ENCODE results near the gene OR5H2. TPM values are rescaled to one million over a fixed set of nuclear protein-coding genes. Genes with fewer than 3 reads are reported as not detected.

Gene OR5H2
- total and polyA plus RNA-seq, 2 experiments from 2014 or later: not detected

DNA sequence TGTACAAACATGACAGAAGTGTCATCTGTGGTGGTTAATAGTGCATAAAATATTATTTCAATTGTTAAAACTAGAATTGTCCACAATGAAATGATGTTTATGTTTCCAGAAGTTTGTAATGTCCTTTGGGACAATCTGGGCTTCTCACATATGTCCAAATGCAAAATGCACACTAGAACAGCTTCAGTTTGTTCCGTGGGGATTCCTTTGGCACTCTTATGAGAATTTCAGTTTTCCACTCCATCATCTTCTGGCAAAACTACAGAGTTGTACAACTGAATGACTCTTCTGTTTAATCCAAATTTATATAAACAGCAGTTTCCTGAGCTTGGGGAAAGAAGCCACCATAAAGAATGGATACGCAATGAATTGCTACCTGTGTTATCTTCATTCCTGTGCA lies 20.3 kb upstream of the OR5H2 start:
- Histone ChIP-seq H2AFZ (no peak overlapping the region), H3K9me2 (replicated peaks; ENCODE audit: insufficient read depth) (no peaks in the 10 kb centered on the region), H3K27ac (no peak overlapping the region), H3K4me2 (no peak overlapping the region), H3K27me3 (no peaks in the 10 kb centered on the region), H3K79me2 (no peaks in the 10 kb centered on the region), H3K4me3 (no peak overlapping the region), H3K4me1 (ENCODE audit: insufficient read depth) (no peaks in the 10 kb centered on the region), H3K9me3 (ENCODE audit: low read depth) (no peaks in the 10 kb centered on the region), H4K20me1 (ENCODE audit: insufficient read depth, poor library complexity, severe bottlenecking) (no peaks in the 10 kb centered on the region), H3K36me3 (replicated peaks; ENCODE audit: insufficient read depth, low read depth) (no peaks in the 10 kb centered on the region)
- TF ChIP-seq EZH2phosphoT487 (IDR thresholded peaks at IDR 0.05; ENCODE audit: low read depth, severe bottlenecking, unreplicated experiment): no peak
- TF ChIP-seq, protein P1, sequence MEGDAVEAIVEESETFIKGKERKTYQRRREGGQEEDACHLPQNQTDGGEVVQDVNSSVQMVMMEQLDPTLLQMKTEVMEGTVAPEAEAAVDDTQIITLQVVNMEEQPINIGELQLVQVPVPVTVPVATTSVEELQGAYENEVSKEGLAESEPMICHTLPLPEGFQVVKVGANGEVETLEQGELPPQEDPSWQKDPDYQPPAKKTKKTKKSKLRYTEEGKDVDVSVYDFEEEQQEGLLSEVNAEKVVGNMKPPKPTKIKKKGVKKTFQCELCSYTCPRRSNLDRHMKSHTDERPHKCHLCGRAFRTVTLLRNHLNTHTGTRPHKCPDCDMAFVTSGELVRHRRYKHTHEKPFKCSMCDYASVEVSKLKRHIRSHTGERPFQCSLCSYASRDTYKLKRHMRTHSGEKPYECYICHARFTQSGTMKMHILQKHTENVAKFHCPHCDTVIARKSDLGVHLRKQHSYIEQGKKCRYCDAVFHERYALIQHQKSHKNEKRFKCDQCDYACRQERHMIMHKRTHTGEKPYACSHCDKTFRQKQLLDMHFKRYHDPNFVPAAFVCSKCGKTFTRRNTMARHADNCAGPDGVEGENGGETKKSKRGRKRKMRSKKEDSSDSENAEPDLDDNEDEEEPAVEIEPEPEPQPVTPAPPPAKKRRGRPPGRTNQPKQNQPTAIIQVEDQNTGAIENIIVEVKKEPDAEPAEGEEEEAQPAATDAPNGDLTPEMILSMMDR (IDR thresholded peaks at IDR 0.05; ENCODE audit: poor library complexity): no peak
- no peak for TF ChIP-seq EZH2 (IDR thresholded peaks at IDR 0.05; ENCODE audit: borderline replicate concordance)
- WGBS (ENCODE audit: low lambda C conversion rate, missing lambda C conversion rate): 85% methylated on average over 2 of the region's 2 CpGs
- DNase-seq (ENCODE audit: low spot score): no peak

DNA sequence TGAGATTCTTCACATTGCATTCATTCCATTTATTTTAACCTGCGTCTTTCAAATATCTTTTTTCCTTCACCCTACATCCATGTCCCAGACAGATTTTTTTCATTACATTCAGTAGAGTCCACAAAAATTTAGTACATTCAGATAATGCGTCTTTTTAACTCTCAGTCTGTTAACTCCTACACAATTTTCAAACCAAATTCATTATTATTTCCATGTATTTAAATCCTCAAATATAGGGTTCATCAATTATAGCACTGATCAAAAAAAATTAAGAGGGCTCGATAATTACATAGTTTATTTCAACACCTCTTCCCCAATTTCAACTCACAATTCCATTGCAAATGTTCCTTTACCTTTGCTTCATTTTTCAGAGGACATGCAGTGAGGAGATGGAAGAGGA lies 18.4 kb upstream of the OR5H2 start, which contains the start of gene OR5H6:
TSS of gene OR5H6 (plus strand) at position 301 of the 400 bp plus-strand sequence. CDS start at position 390, 89 bp downstream.
- no peaks in the 10 kb centered on the region for H3K27me3 ChIP-seq
- no peak within 1 kb of the TSS for H3K27ac ChIP-seq
- H2AFZ ChIP-seq: no peak within 1 kb of the TSS
- H4K20me1 ChIP-seq (ENCODE audit: insufficient read depth, poor library complexity, severe bottlenecking): no peaks in the 10 kb centered on the region
- no peaks in the 10 kb centered on the region for H3K79me2 ChIP-seq
- TF ChIP-seq EZH2phosphoT487 (IDR thresholded peaks at IDR 0.05; ENCODE audit: low read depth, severe bottlenecking, unreplicated experiment): no peak
- TF ChIP-seq EZH2 (IDR thresholded peaks at IDR 0.05; ENCODE audit: borderline replicate concordance): no peak
- TF ChIP-seq, protein P1 (IDR thresholded peaks at IDR 0.05; ENCODE audit: poor library complexity): no peak
- H3K9me2 ChIP-seq (replicated peaks; ENCODE audit: insufficient read depth): no peaks in the 10 kb centered on the region
- H3K36me3 ChIP-seq (replicated peaks; ENCODE audit: insufficient read depth, low read depth): no peaks in the 10 kb centered on the region
- H3K4me1 ChIP-seq (ENCODE audit: insufficient read depth): no peaks in the 10 kb centered on the region
- no peak within 1 kb of the TSS for H3K4me2 ChIP-seq
- H3K9me3 ChIP-seq (ENCODE audit: low read depth): no peaks in the 10 kb centered on the region
- DNase-seq (ENCODE audit: low spot score): no peak
- WGBS (ENCODE audit: low lambda C conversion rate, missing lambda C conversion rate): 76% methylated on average over 3 of the region's 3 CpGs
- no peak within 1 kb of the TSS for H3K4me3 ChIP-seq

DNA sequence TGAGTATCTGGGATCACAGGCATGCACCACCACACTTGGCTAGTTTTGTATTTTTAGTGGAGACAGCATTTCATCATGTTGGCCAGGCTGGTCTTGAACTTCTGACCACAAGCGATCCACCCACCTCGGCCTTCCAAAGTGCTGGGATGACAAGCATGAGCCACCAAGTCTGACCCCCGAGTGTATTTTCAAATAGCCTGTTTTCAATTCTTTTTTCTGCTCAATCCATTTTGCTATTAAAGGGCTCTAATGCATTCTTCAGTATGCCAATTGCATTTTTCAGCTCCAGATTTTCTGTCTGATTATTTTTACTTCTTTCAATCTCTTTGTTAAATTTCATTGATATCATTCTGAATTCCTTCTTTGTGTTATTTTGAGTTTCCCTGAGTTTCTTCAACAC lies 12.5 kb upstream of the OR5H2 start:
- 84% methylated on average over 3 of the region's 3 CpGs for WGBS (ENCODE audit: low lambda C conversion rate, missing lambda C conversion rate)
- Histone ChIP-seq H3K4me1 (ENCODE audit: insufficient read depth) (no peaks in the 10 kb centered on the region), H3K4me3 (no peak overlapping the region), H3K9me2 (replicated peaks; ENCODE audit: insufficient read depth) (no peaks in the 10 kb centered on the region), H3K4me2 (no peak overlapping the region), H4K20me1 (ENCODE audit: insufficient read depth, poor library complexity, severe bottlenecking) (no peaks in the 10 kb centered on the region), H3K79me2 (no peaks in the 10 kb centered on the region), H3K27me3 (no peaks in the 10 kb centered on the region), H3K36me3 (replicated peaks; ENCODE audit: insufficient read depth, low read depth) (no peaks in the 10 kb centered on the region), H3K27ac (no peak overlapping the region), H2AFZ (no peak overlapping the region), H3K9me3 (ENCODE audit: low read depth) (no peaks in the 10 kb centered on the region)
- no peak for DNase-seq (ENCODE audit: low spot score)
- TF ChIP-seq, protein P1 (IDR thresholded peaks at IDR 0.05; ENCODE audit: poor library complexity): no peak
- no peak for TF ChIP-seq EZH2phosphoT487 (IDR thresholded peaks at IDR 0.05; ENCODE audit: low read depth, severe bottlenecking, unreplicated experiment)
- no peak for TF ChIP-seq EZH2 (IDR thresholded peaks at IDR 0.05; ENCODE audit: borderline replicate concordance)

DNA sequence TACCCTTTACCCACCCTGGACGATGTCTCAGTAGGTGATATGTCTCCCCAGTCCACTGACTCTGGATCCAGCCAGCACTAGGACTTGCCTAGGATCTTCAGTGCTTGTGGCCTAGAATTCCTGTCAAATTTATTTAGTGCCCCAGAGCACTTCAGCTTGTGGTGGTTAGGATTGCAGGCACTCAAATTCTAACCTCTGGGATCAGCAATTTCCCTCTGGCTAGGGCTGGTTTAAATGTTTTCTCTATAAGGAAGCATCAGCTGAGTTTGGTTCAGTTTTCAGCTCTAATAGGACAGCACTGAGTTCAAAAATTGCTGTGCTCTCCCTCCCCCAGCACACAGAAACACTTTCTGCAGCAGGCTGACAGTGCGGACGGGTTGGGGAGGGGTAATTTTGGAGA lies 10.2 kb upstream of the OR5H2 start:
- Histone ChIP-seq H3K4me1 (ENCODE audit: insufficient read depth) (no peaks in the 10 kb centered on the region), H3K4me3 (no peak overlapping the region), H3K36me3 (replicated peaks; ENCODE audit: insufficient read depth, low read depth) (no peaks in the 10 kb centered on the region), H3K27ac (no peak overlapping the region), H3K9me2 (replicated peaks; ENCODE audit: insufficient read depth) (no peaks in the 10 kb centered on the region), H3K79me2 (no peaks in the 10 kb centered on the region), H3K4me2 (no peak overlapping the region), H3K9me3 (ENCODE audit: low read depth) (no peaks in the 10 kb centered on the region), H4K20me1 (ENCODE audit: insufficient read depth, poor library complexity, severe bottlenecking) (no peaks in the 10 kb centered on the region), H2AFZ (no peak overlapping the region), H3K27me3 (no peaks in the 10 kb centered on the region)
- TF ChIP-seq EZH2 (IDR thresholded peaks at IDR 0.05; ENCODE audit: borderline replicate concordance) (no peak), EZH2phosphoT487 (IDR thresholded peaks at IDR 0.05; ENCODE audit: low read depth, severe bottlenecking, unreplicated experiment) (no peak)
- TF ChIP-seq, protein P1 (IDR thresholded peaks at IDR 0.05; ENCODE audit: poor library complexity): no peak
- DNase-seq (ENCODE audit: low spot score): no peak
- WGBS (ENCODE audit: low lambda C conversion rate, missing lambda C conversion rate): 75% methylated on average over 3 of the region's 3 CpGs
